Mesenchymal stem cell (in vitro differentiated cells and primary cell): Measurements from ENCODE around the gene TMEM115.

Source experiments
- DNase-seq: peaks from one replicate; pipeline ENCODE4 v3.0.0-alpha.2; 2013
- H2AFZ ChIP-seq: one replicate; pipeline ENCODE4 v1.6.1; 2013; ENCODE audit warnings: low read depth, mild to moderate bottlenecking, control low read depth, inconsistent platforms, low read length, moderate library complexity
- H2AK5ac ChIP-seq: 2 replicates; pipeline ENCODE4 v1.6.1; 2013; ENCODE audit warnings: low read length, moderate library complexity, mild to moderate bottlenecking, inconsistent platforms; ENCODE audit not compliant: severe bottlenecking
- H2BK120ac ChIP-seq: one replicate; pipeline ENCODE4 v1.6.1; 2013; ENCODE audit warnings: low read depth, mild to moderate bottlenecking, inconsistent platforms, low read length, moderate library complexity
- H2BK12ac ChIP-seq, 2 experiments: one replicate each; pipeline ENCODE4 v1.6.1; 2013; ENCODE audit warnings: inconsistent platforms in 2 of 2, low read length in 2 of 2, mild to moderate bottlenecking in 2 of 2, moderate library complexity in 2 of 2, control low read depth in 1 of 2
- H2BK15ac ChIP-seq: one replicate; pipeline ENCODE4 v1.6.1; 2013; ENCODE audit warnings: mild to moderate bottlenecking, low read depth, inconsistent platforms; ENCODE audit not compliant: poor library complexity, severe bottlenecking
- H2BK5ac ChIP-seq: 2 replicates; pipeline ENCODE4 v1.6.1; 2013; ENCODE audit warnings: low read depth, mild to moderate bottlenecking, low read length, control low read depth, inconsistent platforms; ENCODE audit not compliant: poor library complexity, severe bottlenecking
- H3K14ac ChIP-seq, 2 experiments: one replicate each; pipeline ENCODE4 v1.6.1; 2013; ENCODE audit warnings: inconsistent platforms in 2 of 2, low read length in 2 of 2, control low read depth in 1 of 2, mild to moderate bottlenecking in 1 of 2, moderate library complexity in 1 of 2
- H3K18ac ChIP-seq, 2 experiments: one replicate each; pipeline ENCODE4 v1.6.1; 2013; ENCODE audit warnings: inconsistent platforms in 2 of 2, low read length in 2 of 2, control low read depth in 1 of 2, low read depth in 1 of 2, mild to moderate bottlenecking in 1 of 2
- H3K23ac ChIP-seq, 2 experiments: one replicate each; pipeline ENCODE4 v1.6.1; 2013; ENCODE audit warnings: inconsistent platforms in 2 of 2, low read length in 2 of 2, mild to moderate bottlenecking in 2 of 2, moderate library complexity in 2 of 2, control low read depth in 1 of 2
- H3K27ac ChIP-seq: 2 replicates; pipeline ENCODE4 v1.5.1; 2013; ENCODE audit warnings: mild to moderate bottlenecking, moderate library complexity, low read length, control low read depth, inconsistent platforms; ENCODE audit not compliant: poor library complexity, severe bottlenecking
- H3K27me3 ChIP-seq, 2 experiments: 2 replicates each; pipeline versions ENCODE4 v1.6.1 to v1.7.0; 2013; ENCODE audit warnings: low read length in 2 of 2, mild to moderate bottlenecking in 2 of 2, moderate library complexity in 2 of 2, control low read depth in 1 of 2, inconsistent platforms in 1 of 2; ENCODE audit not compliant: control insufficient read depth in 1 of 2, insufficient read depth in 1 of 2
- H3K36me3 ChIP-seq, 2 experiments: 2 replicates each; pipeline versions ENCODE4 v1.6.1 to v1.7.0; 2013; ENCODE audit warnings: low read length in 2 of 2, control low read depth in 1 of 2, inconsistent platforms in 1 of 2, low read depth in 1 of 2, mild to moderate bottlenecking in 1 of 2; ENCODE audit not compliant: insufficient read depth in 2 of 2, control insufficient read depth in 1 of 2
- H3K4ac ChIP-seq, 2 experiments: one replicate each; pipeline ENCODE4 v1.6.1; 2013; ENCODE audit warnings: inconsistent platforms in 2 of 2, low read length in 2 of 2, mild to moderate bottlenecking in 2 of 2, moderate library complexity in 2 of 2, control low read depth in 1 of 2, low read depth in 1 of 2
- H3K4me1 ChIP-seq: 2 replicates; pipeline ENCODE4 v1.6.1; 2013; ENCODE audit warnings: low read depth, low read length, control low read depth; ENCODE audit not compliant: control insufficient read depth, insufficient read depth
- H3K4me2 ChIP-seq: 2 replicates; pipeline ENCODE4 v1.6.1; 2013; ENCODE audit warnings: low read length, mild to moderate bottlenecking, inconsistent platforms; ENCODE audit not compliant: poor library complexity, severe bottlenecking
- H3K4me3 ChIP-seq, 2 experiments: 2 replicates each; pipeline versions ENCODE4 v1.5.1 to v1.7.0; 2013; ENCODE audit warnings: low read length in 2 of 2, mild to moderate bottlenecking in 2 of 2, control low read depth in 1 of 2, low read depth in 1 of 2; ENCODE audit not compliant: insufficient read depth in 1 of 2
- H3K79me1 ChIP-seq: replicated peaks from 2 replicates; pipeline ENCODE4 v1.6.1; 2013; ENCODE audit warnings: mild to moderate bottlenecking, control low read depth, low read length, inconsistent platforms; ENCODE audit not compliant: poor library complexity, severe bottlenecking
- H3K9ac ChIP-seq: 2 replicates; pipeline ENCODE4 v1.7.0; 2013; ENCODE audit warnings: mild to moderate bottlenecking, low read length, moderate library complexity
- H3K9me3 ChIP-seq: 2 replicates; pipeline ENCODE4 v1.7.0; 2013; ENCODE audit warnings: mild to moderate bottlenecking, low read length; ENCODE audit not compliant: control insufficient read depth
- H4K8ac ChIP-seq: one replicate; pipeline ENCODE4 v1.6.1; 2013; ENCODE audit warnings: inconsistent platforms, mild to moderate bottlenecking, low read length, moderate library complexity
- H4K91ac ChIP-seq: one replicate; pipeline ENCODE4 v1.6.1; 2013; ENCODE audit warnings: mild to moderate bottlenecking, low read length, inconsistent platforms
- WGBS: methylation state at CpG from one replicate; pipeline ENCODE4 v1.1.7; 2013; ENCODE audit warnings: mixed read lengths; 5-methylcytosine and 5-hydroxymethylcytosine counted together

Gene TMEM115

DNA sequence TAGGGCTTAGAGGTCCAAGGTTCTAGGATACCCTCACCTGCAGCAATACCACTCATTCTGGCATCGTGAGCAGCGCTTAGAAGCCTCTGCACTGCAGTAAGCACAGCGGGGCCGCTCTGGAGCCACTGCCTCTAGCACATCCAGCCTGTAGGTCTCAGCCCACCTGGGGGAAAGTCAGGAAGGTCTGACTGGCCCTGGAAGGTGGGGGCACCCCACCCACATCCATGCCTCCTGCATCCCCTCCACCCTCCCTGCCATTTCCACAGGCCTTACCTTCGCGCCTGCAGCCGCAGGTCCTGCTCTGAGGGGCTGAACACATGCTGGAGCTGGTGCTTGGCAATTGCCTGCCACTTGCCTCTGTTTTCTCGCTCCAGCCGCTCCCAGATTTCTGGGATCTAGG is 17.8 kb downstream of the TMEM115 start:
- Histone ChIP-seq H3K4me1 (peaks cover 29% of the 10 kb centered on the region), H3K4me2 (no peak overlapping the region), H4K91ac (no peak overlapping the region), H3K18ac (no peak overlapping the region), H2BK12ac (no peak overlapping the region), H2AFZ (no peak overlapping the region), H3K27me3 (no peaks in the 10 kb centered on the region), H3K79me1 (peaks cover 6% of the 10 kb centered on the region), H2BK5ac (no peak overlapping the region), H3K4me3 (peak overlapping the region in 1 of 2 experiments; percentile 93), H2BK120ac (no peak overlapping the region), H3K9ac (peak overlapping the region; percentile 97), H3K4ac (no peak overlapping the region), H3K27ac (no peak overlapping the region), H3K23ac (no peak overlapping the region), H2AK5ac (no peak overlapping the region), H2BK15ac (no peak overlapping the region), H4K8ac (no peak overlapping the region), H3K14ac (no peak overlapping the region), H3K36me3 (no peaks in the 10 kb centered on the region), H3K9me3 (no peaks in the 10 kb centered on the region)
- no peak for DNase-seq
- 99% methylated on average over 9 of the region's 9 CpGs for WGBS

DNA sequence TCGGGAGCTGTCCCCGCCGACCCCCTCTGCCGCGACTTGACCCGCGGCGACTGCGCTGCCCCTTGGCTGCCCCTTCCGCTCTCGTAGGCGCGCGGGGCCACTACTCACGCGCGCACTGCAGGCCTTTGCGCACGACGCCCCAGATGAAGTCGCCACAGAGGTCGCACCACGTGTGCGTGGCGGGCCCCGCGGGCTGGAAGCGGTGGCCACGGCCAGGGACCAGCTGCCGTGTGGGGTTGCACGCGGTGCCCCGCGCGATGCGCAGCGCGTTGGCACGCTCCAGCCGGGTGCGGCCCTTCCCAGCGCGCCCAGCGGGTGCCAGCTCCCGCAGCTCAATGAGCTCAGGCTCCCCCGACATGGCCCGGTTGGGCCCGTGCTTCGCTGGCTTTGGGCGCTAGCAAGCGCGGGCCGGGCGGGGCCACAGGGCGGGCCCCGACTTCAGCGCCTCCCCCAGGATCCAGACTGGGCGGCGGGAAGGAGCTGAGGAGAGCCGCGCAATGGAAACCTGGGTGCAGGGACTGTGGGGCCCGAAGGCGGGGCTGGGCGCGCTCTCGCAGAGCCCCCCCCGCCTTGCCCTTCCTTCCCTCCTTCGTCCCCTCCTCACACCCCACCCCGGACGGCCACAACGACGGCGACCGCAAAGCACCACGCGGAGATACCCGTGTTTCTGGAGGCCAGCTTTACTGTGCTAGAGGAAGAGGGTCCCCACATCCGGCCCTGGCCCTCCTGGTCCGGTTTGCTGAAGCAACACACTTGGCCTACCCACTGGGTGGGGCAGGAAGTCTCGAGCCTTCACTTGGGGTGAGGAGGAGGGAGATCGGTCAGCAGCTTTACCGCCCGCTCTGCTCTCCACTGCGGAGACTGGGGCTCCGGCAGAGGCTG is 18.6 kb downstream of the TMEM115 start, which contains the start of gene RASSF1:
Gene RASSF1 (minus strand): TSS at position 389 of the 882 bp plus-strand sequence. CDS start 31 bp downstream, at position 358.
- peak within 1 kb of the TSS; percentile 79 to 86 for H3K18ac ChIP-seq
- H3K4me1 ChIP-seq, result peaks cover 30% of the 10 kb centered on the region
- H2BK12ac ChIP-seq, result peak within 1 kb of the TSS in 1 of 2 experiments; percentile 67
- peak within 1 kb of the TSS in 1 of 2 experiments; percentile 81 for H3K14ac ChIP-seq
- H3K27ac ChIP-seq, result no peak within 1 kb of the TSS
- peak within 1 kb of the TSS; percentile 60 for H2AFZ ChIP-seq
- H3K4me2 ChIP-seq, result peak within 1 kb of the TSS; percentile 72
- H3K36me3 ChIP-seq, result no peaks in the 10 kb centered on the region
- no peaks in the 10 kb centered on the region for H3K9me3 ChIP-seq
- peak within 1 kb of the TSS; percentile 41 to 93 for H3K4me3 ChIP-seq
- peak within 1 kb of the TSS; percentile 97 for H3K9ac ChIP-seq
- H2BK15ac ChIP-seq, result peak within 1 kb of the TSS; percentile 32
- no peak within 1 kb of the TSS for H3K23ac ChIP-seq
- H2AK5ac ChIP-seq, result no peak within 1 kb of the TSS
- no peak for DNase-seq
- no peak within 1 kb of the TSS for H2BK5ac ChIP-seq
- peak within 1 kb of the TSS; percentile 76 for H4K91ac ChIP-seq
- no peak within 1 kb of the TSS for H2BK120ac ChIP-seq
- no peaks in the 10 kb centered on the region for H3K27me3 ChIP-seq
- peak within 1 kb of the TSS; percentile 24 to 51 for H3K4ac ChIP-seq
- H3K79me1 ChIP-seq, result peaks cover 6% of the 10 kb centered on the region
- peak within 1 kb of the TSS; percentile 93 for H4K8ac ChIP-seq
- WGBS, result 18% methylated on average over 70 of the region's 85 CpGs

DNA sequence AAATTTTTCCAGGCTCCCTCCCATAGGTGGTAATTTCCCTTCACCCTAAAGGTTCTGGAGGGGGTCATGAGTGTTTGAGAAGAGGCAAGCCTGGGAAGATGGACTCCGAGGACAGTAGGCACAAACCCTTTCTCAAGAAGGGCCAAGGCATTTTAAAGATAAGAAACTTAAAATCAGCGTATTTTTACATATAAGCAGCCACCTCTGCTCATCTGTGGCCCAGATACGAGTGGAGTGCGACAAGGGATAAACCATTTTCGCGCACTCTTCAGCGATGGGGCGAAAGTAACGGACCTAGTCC is 19.2 kb downstream of the TMEM115 start:
- no peak for DNase-seq
- Histone ChIP-seq H2BK15ac (no peak overlapping the region), H3K27ac (no peak overlapping the region), H3K9ac (peak overlapping the region; percentile 97), H3K14ac (no peak overlapping the region), H3K9me3 (no peaks in the 10 kb centered on the region), H4K8ac (no peak overlapping the region), H2BK5ac (no peak overlapping the region), H3K18ac (peak overlapping the region in 1 of 2 experiments; percentile 86), H3K23ac (no peak overlapping the region), H2AK5ac (no peak overlapping the region), H2AFZ (peak overlapping the region; percentile 60), H4K91ac (peak overlapping the region; percentile 76), H3K4me2 (peak overlapping the region; percentile 72), H2BK12ac (no peak overlapping the region), H3K27me3 (no peaks in the 10 kb centered on the region), H3K4me1 (peaks cover 28% of the 10 kb centered on the region), H3K79me1 (peaks cover 6% of the 10 kb centered on the region), H3K4ac (peak overlapping the region in 1 of 2 experiments; percentile 51), H3K36me3 (no peaks in the 10 kb centered on the region), H3K4me3 (peak overlapping the region; percentile 41 to 93), H2BK120ac (no peak overlapping the region)
- WGBS, result 56% methylated on average over 8 of the region's 9 CpGs

DNA sequence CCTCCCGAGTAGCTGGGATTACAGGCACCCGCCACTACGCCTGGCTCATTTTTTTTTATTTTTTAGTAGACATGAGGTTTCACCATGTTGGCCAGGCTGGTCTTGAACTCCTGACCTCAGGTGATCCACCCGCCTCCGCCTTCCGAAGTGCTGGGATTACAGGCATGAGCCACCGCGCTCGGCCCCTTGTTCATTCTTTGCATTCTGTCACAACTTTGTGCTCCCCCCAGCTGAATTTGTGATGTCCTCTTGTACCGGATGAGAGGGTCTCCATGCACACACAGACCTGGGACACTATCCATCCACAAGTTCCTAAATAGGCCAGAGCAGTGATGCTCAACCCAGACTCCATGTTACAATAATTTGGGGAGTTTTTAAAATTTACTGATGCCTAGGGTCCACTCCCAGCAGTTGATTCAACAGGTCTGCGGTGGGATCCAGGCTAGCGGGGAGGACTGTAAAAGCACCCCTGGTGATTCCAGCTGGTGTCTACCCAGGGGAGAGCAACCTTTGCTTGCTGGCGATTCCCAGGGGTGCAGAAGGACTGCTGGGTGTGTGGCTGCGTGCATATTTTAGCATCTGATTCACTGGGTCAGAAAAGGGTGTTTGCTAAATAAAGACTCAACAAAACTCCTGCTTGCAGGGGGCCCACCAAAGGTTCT is 19.7 kb downstream of the TMEM115 start:
- Histone ChIP-seq H2BK5ac (no peak overlapping the region), H4K8ac (no peak overlapping the region), H3K4me1 (peaks cover 26% of the 10 kb centered on the region), H2AFZ (no peak overlapping the region), H2BK12ac (no peak overlapping the region), H4K91ac (no peak overlapping the region), H3K9ac (peak overlapping the region; percentile 97), H3K14ac (no peak overlapping the region), H2AK5ac (no peak overlapping the region), H2BK120ac (no peak overlapping the region), H3K27me3 (no peaks in the 10 kb centered on the region), H3K79me1 (peaks cover 6% of the 10 kb centered on the region), H3K4ac (no peak overlapping the region), H3K9me3 (no peaks in the 10 kb centered on the region), H3K4me2 (no peak overlapping the region), H3K23ac (no peak overlapping the region), H3K18ac (no peak overlapping the region), H3K36me3 (no peaks in the 10 kb centered on the region), H2BK15ac (no peak overlapping the region), H3K4me3 (peak overlapping the region in 1 of 2 experiments; percentile 93), H3K27ac (no peak overlapping the region)
- WGBS, result 88% methylated on average over 13 of the region's 14 CpGs
- DNase-seq, result no peak
